Measurements from ENCODE around the gene CST8. TPM values are rescaled to one million over a fixed set of nuclear protein-coding genes. Genes with fewer than 3 reads are reported as not detected.

CST8 gene
- total RNA-seq, 1 experiment from 2014 or later, result not detected

- Histone ChIP-seq H3K27me3 (peaks cover 11% of the 10 kb centered on the region; the same call in 1 of the 2 replicates), H3K36me3 (no peaks in the 10 kb centered on the region), H3K4me1 (no peaks in the 10 kb centered on the region), H3K27ac (no peak overlapping the region), H3K4me3 (no peak overlapping the region), H3K9me3 (replicated peaks) (no peaks in the 10 kb centered on the region)
- no peak for DNase-seq
Measured at GRCh38 chr20:23524146-23524545, 33.2 kb downstream of the CST8 start.

- no peak overlapping the region for H3K4me3 ChIP-seq
- DNase-seq, result no peak
- no peaks in the 10 kb centered on the region for H3K9me3 ChIP-seq (replicated peaks)
- no peak overlapping the region for H3K27ac ChIP-seq
- H3K27me3 ChIP-seq, result 0 out of 2 replicates have a peak, but pooled peaks cover 3% of the 10 kb centered on the region
- H3K4me1 ChIP-seq, result no peaks in the 10 kb centered on the region
- H3K36me3 ChIP-seq, result no peaks in the 10 kb centered on the region
Measured at GRCh38 chr20:23526850-23527249, 35.9 kb downstream of the CST8 start.

- Histone ChIP-seq H3K27ac (no peak overlapping the region), H3K4me3 (no peak overlapping the region), H3K9me3 (replicated peaks) (no peaks in the 10 kb centered on the region), H3K27me3 (0 out of 2 replicates have a peak, but pooled peaks cover 3% of the 10 kb centered on the region), H3K36me3 (no peaks in the 10 kb centered on the region), H3K4me1 (no peaks in the 10 kb centered on the region)
- DNase-seq, result no peak
Measured at GRCh38 chr20:23528867-23529431, 38.0 kb downstream of the CST8 start.

GRCh38 chr20:23530937-23531567 lies 40.1 kb downstream of the CST8 start:
- Histone ChIP-seq H3K4me3 (no peak overlapping the region), H3K27ac (no peak overlapping the region), H3K4me1 (no peaks in the 10 kb centered on the region), H3K27me3 (no peaks in the 10 kb centered on the region), H3K9me3 (replicated peaks) (no peaks in the 10 kb centered on the region), H3K36me3 (no peaks in the 10 kb centered on the region)
- no peak for DNase-seq

GRCh38 chr20:23532533-23532932 lies 41.6 kb downstream of the CST8 start:
- no peaks in the 10 kb centered on the region for H3K9me3 ChIP-seq (replicated peaks)
- H3K27me3 ChIP-seq, result no peaks in the 10 kb centered on the region
- H3K27ac ChIP-seq, result no peak overlapping the region
- no peaks in the 10 kb centered on the region for H3K36me3 ChIP-seq
- H3K4me3 ChIP-seq, result no peak overlapping the region
- no peaks in the 10 kb centered on the region for H3K4me1 ChIP-seq
- no peak for DNase-seq

- DNase-seq, result no peak
- H3K9me3 ChIP-seq (replicated peaks), result no peaks in the 10 kb centered on the region
Measured at GRCh38 chr20:23533161-23533560, 42.2 kb downstream of the CST8 start.

GRCh38 chr20:23534801-23535593 lies 44.1 kb downstream of the CST8 start:
- no peak overlapping the region for H3K27ac ChIP-seq
- H3K4me3 ChIP-seq, result no peak overlapping the region
- DNase-seq, result no peak
- no peaks in the 10 kb centered on the region for H3K27me3 ChIP-seq
- no peaks in the 10 kb centered on the region for H3K36me3 ChIP-seq
- no peaks in the 10 kb centered on the region for H3K4me1 ChIP-seq
- H3K9me3 ChIP-seq (replicated peaks), result no peaks in the 10 kb centered on the region

More at GRCh38 chr20:23533161-23533560, 42.2 kb downstream of the CST8 start:
- Histone ChIP-seq H3K4me1 (no peaks in the 10 kb centered on the region), H3K27ac (no peak overlapping the region), H3K27me3 (no peaks in the 10 kb centered on the region), H3K36me3 (no peaks in the 10 kb centered on the region), H3K4me3 (no peak overlapping the region)

- H3K36me3 ChIP-seq, result no peaks in the 10 kb centered on the region
- H3K27me3 ChIP-seq, result no peaks in the 10 kb centered on the region
- DNase-seq, result no peak
- no peaks in the 10 kb centered on the region for H3K4me1 ChIP-seq
- no peaks in the 10 kb centered on the region for H3K9me3 ChIP-seq (replicated peaks)
- H3K4me3 ChIP-seq, result no peak overlapping the region
- H3K27ac ChIP-seq, result no peak overlapping the region
Measured at GRCh38 chr20:23536328-23536974, 45.5 kb downstream of the CST8 start.

- Histone ChIP-seq H3K36me3 (no peaks in the 10 kb centered on the region), H3K4me3 (no peak overlapping the region), H3K4me1 (no peaks in the 10 kb centered on the region), H3K27ac (no peak overlapping the region), H3K9me3 (replicated peaks) (no peaks in the 10 kb centered on the region), H3K27me3 (no peaks in the 10 kb centered on the region)
- no peak for DNase-seq
Measured at GRCh38 chr20:23537030-23537429, 46.1 kb downstream of the CST8 start.

- no peak for DNase-seq
Measured at GRCh38 chr20:23540624-23541023, 49.7 kb downstream of the CST8 start.

GRCh38 chr20:23541330-23541729 lies 50.4 kb downstream of the CST8 start:
- H3K27me3 ChIP-seq, result no peaks in the 10 kb centered on the region
- DNase-seq, result no peak
- no peaks in the 10 kb centered on the region for H3K4me1 ChIP-seq
- H3K27ac ChIP-seq, result no peak overlapping the region
- no peaks in the 10 kb centered on the region for H3K36me3 ChIP-seq
- H3K4me3 ChIP-seq, result no peak overlapping the region
- no peaks in the 10 kb centered on the region for H3K9me3 ChIP-seq (replicated peaks)

More at GRCh38 chr20:23540624-23541023, 49.7 kb downstream of the CST8 start:
- H3K4me3 ChIP-seq, result no peak overlapping the region
- H3K36me3 ChIP-seq, result no peaks in the 10 kb centered on the region
- no peaks in the 10 kb centered on the region for H3K4me1 ChIP-seq
- no peaks in the 10 kb centered on the region for H3K27me3 ChIP-seq
- no peak overlapping the region for H3K27ac ChIP-seq
- no peaks in the 10 kb centered on the region for H3K9me3 ChIP-seq (replicated peaks)

- H3K27ac ChIP-seq, result no peak overlapping the region
- DNase-seq, result no peak
- no peak overlapping the region for H3K4me3 ChIP-seq
- no peaks in the 10 kb centered on the region for H3K4me1 ChIP-seq
- no peaks in the 10 kb centered on the region for H3K27me3 ChIP-seq
- H3K36me3 ChIP-seq, result no peaks in the 10 kb centered on the region
- no peaks in the 10 kb centered on the region for H3K9me3 ChIP-seq (replicated peaks)
Measured at GRCh38 chr20:23541776-23542175, 50.9 kb downstream of the CST8 start.

GRCh38 chr20:23542801-23543200 lies 51.9 kb downstream of the CST8 start:
- H3K36me3 ChIP-seq, result no peaks in the 10 kb centered on the region
- no peak for DNase-seq
- H3K27ac ChIP-seq, result no peak overlapping the region

GRCh38 chr20:23544133-23544532 lies 53.2 kb downstream of the CST8 start:
- no peak for DNase-seq
- Histone ChIP-seq H3K4me1 (no peaks in the 10 kb centered on the region), H3K4me3 (no peak overlapping the region), H3K9me3 (replicated peaks) (no peaks in the 10 kb centered on the region), H3K27me3 (peaks cover 11% of the 10 kb centered on the region), H3K36me3 (no peaks in the 10 kb centered on the region), H3K27ac (no peak overlapping the region)

More at GRCh38 chr20:23542801-23543200, 51.9 kb downstream of the CST8 start:
- Histone ChIP-seq H3K4me3 (no peak overlapping the region), H3K4me1 (no peaks in the 10 kb centered on the region), H3K9me3 (replicated peaks) (no peaks in the 10 kb centered on the region), H3K27me3 (peaks cover 6% of the 10 kb centered on the region; the same call in 1 of the 2 replicates)

Measured in SJCRH30 (cell line).